Omental fat pad (tissue), 4 donors: ENCODE data around the gene APOO. TPM values are rescaled to one million over a fixed set of nuclear protein-coding genes. Genes with fewer than 3 reads are reported as not detected.

Experiments used
- ATAC-seq: fragments of 150-250 bp; one replicate; pipeline ENCODE4 v1.9.1; 2016; ENCODE audit warnings: mild to moderate bottlenecking, moderate library complexity; ENCODE audit not compliant: low FRiP score
- DNase-seq: peaks from one replicate; pipeline ENCODE4 v3.0.0-alpha.2; 2019; ENCODE audit warnings: low spot score
- CTCF ChIP-seq, 3 donors: fragments of 450-650 bp; IDR thresholded peaks; one replicate each; pipeline ENCODE4 v1.5.1; 2016 to 2017; ENCODE audit warnings: antibody characterized with exemption in 3 of 3, mild to moderate bottlenecking in 3 of 3, moderate library complexity in 2 of 3
- total RNA-seq, 4 donors: library from RNA; depleted of rRNA; stranded (reverse); fragments of >200 nt; gene quantifications; one replicate each; pipeline ENCODE4 v1.1.0, GENCODE V29; 2016

The APOO gene
- total RNA-seq, 4 donors from 2014 or later: 4.4 to 10.0 (median 4.9) TPM

DNA sequence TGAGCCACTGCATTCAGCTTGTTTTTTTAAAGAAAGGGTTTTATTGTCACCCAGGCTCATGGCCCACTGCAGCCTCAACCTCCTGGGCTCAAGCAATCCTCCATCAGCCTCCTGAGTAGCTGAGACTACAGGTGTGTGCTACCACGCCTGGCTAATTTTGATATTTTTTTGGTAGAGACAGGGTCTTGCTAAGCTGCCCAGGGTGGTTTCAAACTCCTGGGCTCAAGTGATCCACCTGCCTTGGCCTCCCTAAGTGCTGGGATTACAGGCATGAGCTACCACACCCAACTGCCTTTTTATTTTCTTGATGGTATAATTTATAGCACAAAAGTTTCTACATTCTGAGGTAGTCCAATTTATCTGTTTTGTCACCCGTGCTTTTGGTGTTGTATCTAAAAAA is 85.9 kb downstream of the APOO start:
- DNase-seq: no peak
- ATAC-seq: no peak

GRCh38 chrX:23820235-23820782 is 87.4 kb downstream of the APOO start:
- no peak for DNase-seq
- no peak for TF ChIP-seq CTCF (IDR thresholded peaks at IDR 0.05)
- ATAC-seq: no peak

More for the DNA sequence above, 85.9 kb downstream of the APOO start:
- no peak for TF ChIP-seq CTCF (IDR thresholded peaks at IDR 0.05)

DNA sequence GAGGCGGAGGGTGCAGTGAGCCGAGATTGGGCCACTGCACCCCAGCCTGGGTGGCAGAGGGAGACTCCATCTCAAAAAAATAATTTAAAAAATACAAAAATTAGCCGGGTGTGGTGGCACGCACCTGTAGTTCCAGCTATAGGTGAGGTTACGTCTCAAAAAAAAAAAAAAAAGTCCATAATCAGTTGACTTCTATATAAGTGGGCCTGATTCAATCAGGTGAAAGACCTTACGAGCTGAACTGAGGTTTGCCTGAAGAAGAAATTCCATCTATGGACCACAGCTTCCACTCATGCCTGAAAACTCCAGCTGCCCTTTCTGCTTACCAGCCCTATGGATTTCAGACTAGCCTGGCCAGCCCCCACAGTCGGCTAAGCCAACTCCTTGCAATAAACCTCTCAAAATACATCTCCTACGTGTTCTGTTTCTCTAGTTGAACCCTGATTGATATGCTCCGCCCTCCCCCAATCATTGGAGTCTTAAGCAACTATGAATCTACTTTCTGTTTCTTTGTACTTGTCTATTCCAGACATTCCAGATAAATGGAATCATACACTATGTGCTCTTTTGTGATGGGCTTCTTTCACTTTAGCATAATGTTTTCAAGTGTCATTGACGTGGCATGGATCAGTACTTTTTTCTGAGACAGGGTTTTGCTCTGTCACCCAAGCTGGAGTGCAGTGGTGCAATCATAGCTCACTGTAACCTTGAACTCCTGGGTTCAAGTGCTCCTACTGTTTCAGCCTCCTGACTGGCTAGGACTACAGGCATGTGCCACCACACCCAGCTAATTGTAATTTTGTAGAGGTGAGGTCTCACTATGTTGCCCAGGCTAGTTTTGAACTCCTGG is 88.1 kb downstream of the APOO start:
- ATAC-seq: peak; percentile 45
- no peak for DNase-seq
- no peak for TF ChIP-seq CTCF (IDR thresholded peaks at IDR 0.05)

- DNase-seq: no peak
- TF ChIP-seq CTCF (IDR thresholded peaks at IDR 0.05): no peak
- ATAC-seq: no peak
These were observed 89.8 kb downstream of the APOO start for GRCh38 chrX:23817979-23818336.

DNA sequence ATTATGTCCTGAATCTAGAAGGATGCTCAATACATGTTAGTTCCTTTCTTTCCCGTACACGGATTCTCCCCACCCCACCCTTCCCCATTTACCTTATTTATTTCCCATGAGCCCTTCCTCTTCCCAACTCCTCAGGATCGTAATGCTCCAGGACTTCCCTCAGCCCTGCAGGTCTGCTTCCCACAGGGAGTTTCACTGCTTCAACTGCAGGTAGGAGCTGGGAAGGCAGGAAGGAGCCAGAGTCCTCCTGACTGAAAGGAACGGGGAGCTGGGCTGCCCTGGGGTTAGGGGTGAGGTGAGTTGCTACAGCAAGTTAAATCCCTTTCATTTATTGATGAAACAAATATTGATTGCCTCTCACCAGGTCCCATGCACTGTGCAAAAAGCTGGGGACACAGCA is 91.6 kb downstream of the APOO start:
- DNase-seq: no peak
- TF ChIP-seq CTCF (IDR thresholded peaks at IDR 0.05): no peak
- ATAC-seq: no peak

DNA sequence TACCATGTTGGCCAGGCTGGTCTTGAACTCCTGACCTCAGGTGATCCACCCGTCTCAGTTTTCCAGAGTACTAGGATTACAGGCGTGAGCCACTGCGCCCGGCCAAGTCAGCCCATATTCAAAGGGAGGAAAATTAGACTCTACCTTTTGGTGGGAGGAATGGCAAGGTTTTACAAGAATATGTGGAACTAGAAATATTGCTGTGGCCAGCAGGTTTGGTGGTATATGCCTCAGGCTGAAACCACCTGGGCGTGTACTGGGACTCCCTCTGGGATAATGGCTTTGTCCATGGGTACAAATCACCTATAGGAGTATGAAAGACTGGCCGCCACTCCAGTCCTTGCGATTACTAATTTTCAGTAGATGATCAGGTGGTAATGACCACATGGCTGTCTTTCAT is 92.4 kb downstream of the APOO start:
- ATAC-seq (no peak), DNase-seq (no peak)
- TF ChIP-seq CTCF (IDR thresholded peaks at IDR 0.05): no peak

DNA sequence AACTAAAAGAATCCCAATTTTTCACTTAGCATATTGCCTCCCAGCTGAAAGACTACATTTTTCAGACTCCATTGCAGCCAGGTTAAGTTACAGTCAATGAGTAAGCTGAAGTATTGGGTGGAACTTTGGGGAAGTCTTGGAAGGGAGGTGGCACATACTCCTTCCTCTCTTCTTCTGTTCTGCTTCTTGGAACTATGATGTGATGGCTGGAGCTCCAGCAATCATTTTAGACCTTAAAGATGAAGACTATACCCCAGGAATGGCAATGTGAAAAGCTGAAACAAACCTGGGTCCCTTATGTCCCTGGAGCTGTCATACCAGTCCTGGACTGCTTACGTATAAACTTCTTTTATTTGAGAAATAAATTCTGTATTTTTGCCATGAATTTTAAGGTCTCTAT is 93.9 kb downstream of the APOO start:
- TF ChIP-seq CTCF (IDR thresholded peaks at IDR 0.05): no peak
- no peak for ATAC-seq
- no peak for DNase-seq
